Upper lobe of left lung (tissue), 4 donors: ENCODE measurements around the gene WDR81.
A peak's percentile ranks its signal among the peaks of the same experiment; 100 is the strongest.

Experiments
- CTCF ChIP-seq, 6 experiments: fragments of 450-650 bp in 4 of 6; fragments of 200-600 bp in 2 of 6; sonication (generic) in 2 of 6; IDR thresholded peaks; one replicate each; pipeline ENCODE4 v1.5.1; 2016 to 2019; ENCODE audit warnings: antibody characterized with exemption in 6 of 6
- POLR2AphosphoS5 ChIP-seq, 2 donors: sonication (generic); formaldehyde crosslinking; IDR thresholded peaks; one replicate each; pipeline ENCODE4 v1.5.1; 2017; ENCODE audit warnings: antibody characterized with exemption in 2 of 2

DNA sequence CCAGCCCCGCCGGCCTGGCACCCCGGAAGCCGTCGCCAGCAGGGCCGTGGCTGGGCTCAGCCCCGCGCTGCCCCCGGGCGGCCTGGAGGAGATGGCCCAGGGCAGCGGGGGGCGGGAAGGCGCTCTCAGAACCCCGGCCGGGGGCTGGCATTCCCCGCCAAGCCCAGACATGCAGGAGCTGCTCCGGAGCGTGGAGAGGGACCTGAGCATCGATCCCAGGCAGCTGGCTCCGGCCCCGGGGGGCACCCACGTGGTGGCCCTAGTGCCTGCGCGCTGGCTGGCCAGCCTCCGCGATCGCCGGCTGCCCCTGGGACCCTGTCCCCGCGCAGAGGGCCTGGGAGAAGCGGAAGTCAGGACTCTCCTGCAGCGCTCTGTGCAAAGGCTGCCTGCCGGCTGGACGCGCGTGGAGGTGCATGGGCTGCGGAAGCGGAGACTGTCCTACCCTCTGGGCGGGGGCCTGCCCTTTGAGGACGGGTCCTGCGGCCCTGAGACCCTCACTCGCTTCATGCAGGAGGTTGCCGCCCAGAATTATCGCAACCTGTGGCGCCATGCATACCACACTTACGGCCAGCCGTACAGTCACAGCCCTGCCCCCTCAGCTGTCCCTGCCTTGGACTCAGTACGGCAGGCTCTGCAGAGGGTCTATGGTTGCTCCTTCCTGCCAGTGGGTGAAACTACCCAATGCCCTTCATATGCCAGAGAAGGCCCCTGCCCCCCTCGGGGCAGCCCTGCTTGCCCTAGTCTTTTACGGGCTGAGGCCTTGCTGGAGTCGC lies 551 bp downstream of the WDR81 start:
- TF ChIP-seq POLR2AphosphoS5 (IDR thresholded peaks at IDR 0.05) (no peak), CTCF (IDR thresholded peaks at IDR 0.05) (peak in 3 of 6 experiments; percentile 20 to 49 (median 33))
